CD4-positive, alpha-beta T cell treated with Interleukin-6 for 4 hours (primary cell): ENCODE measurements around the gene CANT1.
"Not testable (repeated sequence)": the region's sequence is repeated elsewhere in the genome, so short reads cannot be mapped to it uniquely, and the experiment has no call there.

Source experiments
- DNase-seq: peaks from one replicate; pipeline ENCODE4 v3.0.0-alpha.2; 2020; ENCODE audit warnings: mixed read lengths

The CANT1 gene

DNA sequence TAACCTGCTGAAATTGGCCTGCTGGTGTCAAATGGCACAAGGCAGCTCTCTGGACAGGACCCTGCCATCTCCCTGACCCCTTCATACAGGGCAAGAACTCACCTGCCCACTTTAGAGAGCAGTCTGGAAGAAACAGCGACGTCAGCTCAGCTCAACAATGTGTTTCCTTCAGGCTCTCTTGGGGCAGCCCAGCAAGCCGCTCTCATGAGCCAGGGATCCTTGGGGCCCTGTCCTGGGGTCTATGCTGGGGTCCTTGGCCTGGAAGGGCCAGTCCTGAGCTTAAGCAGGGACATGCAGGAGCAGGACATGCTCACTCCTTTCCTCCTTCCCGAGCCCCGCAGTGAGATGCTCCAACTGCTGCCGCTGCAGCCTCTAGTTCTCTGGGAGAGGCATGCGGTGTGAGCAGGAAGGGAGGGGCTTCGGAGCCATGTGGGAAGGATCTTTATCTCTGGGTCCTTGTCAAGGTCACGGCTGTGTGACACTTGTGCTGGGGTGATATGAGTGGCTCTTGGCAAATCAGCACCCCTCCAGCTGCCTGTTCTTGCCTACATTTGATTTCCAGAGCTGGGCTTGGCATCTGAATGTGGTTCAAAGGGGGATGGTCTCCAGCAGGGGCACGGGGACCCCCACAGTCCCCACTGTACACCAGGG lies 17.8 kb upstream of the CANT1 start:
- no peak for DNase-seq

DNA sequence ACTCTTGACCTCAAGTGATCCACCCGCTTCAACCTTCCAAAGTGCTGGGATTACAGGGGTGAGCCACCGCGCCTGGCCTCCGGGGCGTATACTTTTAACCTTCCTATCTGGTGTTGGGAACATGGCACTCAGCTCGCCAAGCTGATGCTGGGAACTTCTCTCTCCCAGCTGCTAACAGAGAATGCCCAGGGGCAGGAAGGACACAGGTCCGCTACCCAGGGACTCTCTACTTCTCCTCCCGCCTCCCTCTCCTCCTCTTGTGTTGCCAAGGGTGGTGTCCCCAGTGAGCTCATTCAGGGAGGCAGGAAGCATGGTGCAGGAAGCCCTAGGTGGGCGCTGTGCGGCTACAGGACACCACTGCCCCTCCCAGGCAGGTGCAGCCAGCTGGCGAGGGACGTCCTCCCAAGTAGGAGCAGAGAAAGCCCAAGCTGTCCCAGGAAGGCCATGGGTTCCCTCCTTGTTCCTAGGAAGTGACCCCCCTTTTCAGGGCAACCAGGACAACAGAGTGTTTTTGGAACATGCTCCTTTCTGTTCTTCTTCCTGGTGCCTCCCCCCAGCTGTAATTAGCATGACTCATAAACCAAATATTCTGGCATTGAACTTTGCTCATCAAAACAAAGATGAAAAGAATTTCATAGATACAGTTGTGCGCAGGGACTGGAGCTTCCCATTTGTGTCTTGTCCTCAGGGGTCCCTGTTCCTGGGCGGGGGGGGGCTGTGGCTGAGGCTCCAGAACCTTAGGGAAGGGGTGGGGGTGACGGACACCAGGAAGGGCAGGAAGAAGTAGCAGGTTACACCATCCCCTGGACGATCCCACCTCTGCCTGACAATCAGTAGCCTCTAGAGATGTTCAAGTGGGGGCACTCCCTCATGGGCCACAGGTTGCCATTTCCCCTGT lies 17.1 kb upstream of the CANT1 start:
- DNase-seq: no peak

DNA sequence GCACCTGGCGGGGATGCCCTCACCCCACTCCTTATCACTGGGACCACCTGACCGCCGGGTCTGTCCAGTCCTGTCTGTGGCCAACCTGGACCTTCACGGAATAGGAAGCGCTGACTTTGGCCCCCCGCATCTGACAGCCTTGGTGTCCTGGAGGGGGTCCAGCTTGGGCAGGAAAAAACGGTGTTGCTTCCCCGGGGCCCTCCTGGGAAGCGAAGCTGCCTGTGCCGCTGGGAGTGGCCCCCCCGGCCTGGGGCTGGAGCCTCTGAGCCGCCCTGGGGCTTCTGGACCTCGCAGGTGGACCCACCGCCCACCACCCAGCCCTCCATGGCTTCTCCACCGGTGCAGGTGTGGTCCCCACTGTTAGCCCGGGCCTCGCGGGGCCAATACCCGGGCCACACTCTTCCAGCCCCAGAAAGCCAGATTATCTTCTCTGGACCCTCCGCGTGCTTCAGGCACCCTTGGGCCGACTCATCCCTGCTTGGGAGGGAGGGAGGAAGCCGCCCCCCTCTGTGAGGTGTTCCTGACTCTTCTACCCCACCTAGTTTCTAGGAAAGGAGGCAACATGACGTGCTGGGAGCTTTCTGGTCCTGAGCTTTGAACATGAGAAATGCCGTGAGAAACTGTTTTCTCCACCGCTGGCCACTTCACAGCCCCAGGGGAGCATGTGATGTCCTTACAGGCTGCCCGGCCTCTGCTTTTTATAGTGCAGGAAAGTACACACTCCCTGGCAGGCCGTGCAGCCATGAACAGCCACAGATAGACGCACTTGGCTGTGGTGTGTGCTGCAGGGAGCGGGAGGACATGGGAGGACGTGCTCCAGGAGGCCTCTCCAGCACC lies 15.6 kb upstream of the CANT1 start:
- DNase-seq: no peak

DNA sequence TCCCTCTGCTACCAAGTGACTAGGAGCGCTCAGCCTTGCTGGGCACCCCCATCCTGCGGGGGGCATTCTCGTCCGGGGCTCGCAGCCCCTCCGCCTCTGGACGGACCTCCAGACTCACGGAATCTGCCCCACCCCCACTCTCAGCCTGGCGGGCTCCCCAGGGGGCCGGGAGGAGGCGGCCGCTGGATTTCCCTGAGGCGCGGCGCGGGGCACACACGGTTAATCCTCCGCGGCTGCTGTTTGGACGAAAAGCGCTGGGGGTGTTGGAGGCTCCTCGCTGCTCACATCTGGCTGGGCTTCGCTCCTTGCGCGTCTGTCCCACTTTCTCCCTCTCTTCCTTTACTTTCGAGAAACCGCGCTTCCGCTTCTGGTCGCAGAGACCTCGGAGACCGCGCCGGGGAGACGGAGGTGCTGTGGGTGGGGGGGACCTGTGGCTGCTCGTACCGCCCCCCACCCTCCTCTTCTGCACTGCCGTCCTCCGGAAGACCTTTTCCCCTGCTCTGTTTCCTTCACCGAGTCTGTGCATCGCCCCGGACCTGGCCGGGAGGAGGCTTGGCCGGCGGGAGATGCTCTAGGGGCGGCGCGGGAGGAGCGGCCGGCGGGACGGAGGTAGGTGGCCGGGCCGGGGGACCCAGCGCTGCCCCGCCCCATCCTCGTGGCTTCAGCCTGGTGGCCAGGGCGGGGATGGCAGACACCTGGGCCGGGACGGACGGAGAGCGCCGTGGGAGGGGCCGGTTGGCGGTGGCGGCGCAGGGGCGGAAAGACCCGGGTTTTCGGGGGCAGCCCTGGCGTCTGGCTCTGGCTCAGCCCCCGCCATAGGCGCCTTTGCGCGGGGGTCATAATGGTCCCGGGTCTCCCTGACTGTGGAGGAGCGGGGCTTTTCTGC lies 14.6 kb upstream of the CANT1 start, which contains the start of gene C1QTNF1:
C1QTNF1 (plus strand) TSS at position 284 of the 886 bp plus-strand sequence. CDS start 19,800 bp downstream, outside the sequence.
- peak; percentile 47 for DNase-seq

DNA sequence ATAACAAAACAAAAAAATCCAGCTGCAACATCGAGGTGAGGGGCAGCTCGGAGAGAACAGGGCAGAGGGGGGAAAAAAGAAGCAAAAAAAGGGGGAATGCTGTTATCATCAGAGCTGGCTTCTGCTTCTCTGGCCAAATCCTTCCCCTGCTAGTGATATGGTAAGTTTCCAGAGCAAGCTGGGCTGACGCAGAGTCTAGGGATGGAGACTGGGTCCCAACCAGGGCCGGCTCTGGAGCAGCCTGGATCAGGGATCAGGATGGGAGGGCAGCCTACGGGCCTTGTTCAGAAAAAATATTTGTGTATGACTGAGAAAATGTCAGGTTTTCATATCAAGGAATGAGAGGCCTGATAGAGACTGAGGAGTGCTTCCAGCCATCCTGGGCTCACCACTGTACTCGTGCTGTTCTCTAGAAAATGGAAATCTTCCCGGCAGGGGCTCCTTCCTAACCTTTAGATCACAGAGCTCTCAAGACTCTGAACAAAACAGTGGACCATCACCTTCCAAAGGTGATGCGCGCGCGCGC lies 13.7 kb upstream of the CANT1 start:
- DNase-seq: no peak

DNA sequence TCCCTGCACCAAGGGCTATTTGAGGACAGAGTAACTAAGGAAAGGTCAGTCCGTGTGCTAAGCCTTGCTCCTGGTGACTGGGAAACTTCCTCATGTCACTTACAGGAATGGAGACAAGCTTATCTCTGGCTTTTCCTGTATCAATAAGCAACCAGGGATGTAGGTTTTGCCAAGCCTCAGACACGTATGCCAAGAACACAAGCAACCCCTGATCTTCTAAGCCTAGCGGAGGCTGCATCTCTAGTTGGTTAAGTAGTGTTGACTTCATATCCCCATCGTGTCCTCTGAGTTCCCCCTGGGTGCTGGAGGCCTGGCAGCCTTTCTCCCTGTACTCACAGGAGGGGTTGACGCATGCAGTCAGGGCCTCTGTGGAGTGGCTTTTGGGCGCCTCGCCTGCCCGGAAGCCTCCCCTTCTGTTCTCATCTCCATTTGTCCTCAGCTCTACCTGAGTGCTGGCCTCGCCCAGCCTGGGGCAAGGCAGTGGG lies 13.0 kb upstream of the CANT1 start:
- no peak for DNase-seq

DNA sequence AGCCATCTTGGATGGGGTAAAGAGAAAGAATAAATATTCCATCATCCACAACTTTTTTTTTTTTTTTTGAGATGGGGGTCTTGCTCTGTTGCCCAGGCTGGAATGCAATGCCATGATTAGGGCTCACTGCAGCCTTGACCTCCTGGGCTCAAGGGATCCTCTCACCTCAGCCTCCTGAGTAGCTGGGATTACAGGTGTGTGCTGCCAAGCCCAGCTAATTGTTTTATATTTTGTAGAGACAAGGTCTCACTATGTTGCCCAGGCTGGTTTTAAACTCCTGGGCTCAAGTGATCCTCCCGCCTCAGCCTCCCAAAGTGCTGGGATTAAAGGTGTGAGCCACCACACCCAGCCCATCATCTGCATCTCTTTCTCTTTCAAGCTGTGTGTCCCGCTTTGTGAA lies 12.4 kb upstream of the CANT1 start:
- DNase-seq: not testable (repeated sequence)

DNA sequence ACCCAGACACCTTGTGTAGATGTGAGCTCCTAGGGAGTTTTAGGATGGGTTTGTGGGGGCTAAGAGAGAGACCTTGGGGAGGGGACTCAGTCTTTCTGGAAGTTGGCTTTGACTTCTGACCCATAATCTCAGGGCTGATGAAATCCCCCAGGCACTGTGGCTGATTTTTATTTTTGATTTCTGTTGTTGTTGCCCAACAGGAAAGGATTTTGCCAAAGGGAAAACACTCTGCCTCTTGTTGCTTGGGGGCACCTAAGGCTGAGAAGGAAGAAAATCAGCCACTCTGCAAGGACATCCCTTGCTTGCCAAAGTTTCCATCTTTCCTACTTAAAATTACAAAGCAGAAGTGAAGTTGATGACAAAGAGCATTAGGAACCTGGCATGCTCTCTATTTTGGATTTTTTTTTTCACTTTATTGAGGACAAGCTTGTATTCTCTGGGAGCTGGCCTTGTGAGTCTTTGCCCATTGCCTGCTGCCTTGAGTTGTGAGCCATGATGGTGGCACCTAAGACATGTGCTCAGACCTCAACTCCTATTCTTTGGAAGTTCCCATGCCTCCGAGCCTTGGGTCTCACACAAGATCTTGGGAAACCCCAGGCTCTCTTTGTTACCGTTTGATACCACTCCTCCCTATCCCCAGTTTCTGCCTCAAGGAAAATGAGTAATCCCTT lies 11.2 kb upstream of the CANT1 start:
- DNase-seq: no peak

DNA sequence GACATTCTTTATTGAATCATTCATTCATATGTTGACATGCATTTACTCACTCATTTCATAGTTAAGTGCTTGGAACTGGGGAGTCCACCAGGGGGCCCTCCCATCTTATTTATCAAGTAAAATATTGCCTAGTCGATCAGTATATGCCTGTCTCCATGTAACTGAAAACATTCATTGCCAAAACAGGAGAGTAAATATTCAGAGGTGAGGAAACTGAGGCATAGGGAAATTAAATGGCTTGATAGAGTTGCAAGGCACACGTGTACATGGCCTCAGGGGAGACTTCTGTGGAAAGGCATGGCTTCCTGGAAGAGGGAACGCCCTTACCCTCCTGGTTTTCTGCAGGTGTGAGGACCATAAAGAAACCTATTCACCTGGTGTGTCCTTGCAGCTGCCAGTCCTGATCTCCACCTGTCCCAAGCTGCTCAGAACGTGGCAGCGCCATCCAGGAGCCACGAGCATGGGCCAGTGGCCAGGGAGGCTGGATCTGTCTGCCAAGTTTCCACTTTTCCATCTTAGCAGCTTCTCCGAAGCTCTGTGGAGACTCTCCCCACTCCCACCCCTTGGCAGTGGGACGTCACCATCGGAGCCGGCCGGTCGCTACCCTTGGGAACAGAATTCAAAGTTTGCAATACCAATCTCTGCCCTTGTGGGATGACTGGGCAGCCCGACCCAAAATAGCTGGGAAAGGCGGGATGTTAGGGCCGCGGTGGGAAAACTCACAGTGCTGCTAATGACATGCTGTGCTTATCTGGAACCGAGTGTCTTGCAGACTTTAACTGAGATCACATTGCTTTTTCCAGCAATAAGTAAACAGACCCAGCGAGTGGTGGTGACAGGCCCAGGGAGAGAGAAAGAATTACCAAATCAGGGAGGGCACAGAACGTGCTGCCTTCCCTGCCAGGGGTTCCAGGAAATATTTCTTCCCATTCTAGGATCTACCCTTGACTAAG lies 10.3 kb upstream of the CANT1 start:
- DNase-seq: peak; percentile 64

DNA sequence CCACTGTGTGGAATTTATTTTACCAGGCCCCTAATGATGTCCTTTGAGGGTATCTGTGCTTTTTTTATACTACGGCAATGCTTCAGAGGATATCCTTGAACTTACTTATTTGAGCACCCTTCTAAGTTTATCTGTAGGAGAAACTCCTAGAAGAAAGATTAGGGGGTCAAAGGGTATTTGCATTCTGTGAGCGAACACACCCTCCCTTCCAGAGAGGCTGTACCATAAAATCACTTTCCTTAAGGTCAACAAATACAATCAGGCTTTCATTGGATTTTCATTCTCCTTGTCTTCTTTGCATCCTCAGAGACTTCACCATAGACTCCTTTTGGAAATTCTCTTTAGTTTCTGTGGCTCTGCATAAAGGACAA lies 9.7 kb upstream of the CANT1 start:
- no peak for DNase-seq

DNA sequence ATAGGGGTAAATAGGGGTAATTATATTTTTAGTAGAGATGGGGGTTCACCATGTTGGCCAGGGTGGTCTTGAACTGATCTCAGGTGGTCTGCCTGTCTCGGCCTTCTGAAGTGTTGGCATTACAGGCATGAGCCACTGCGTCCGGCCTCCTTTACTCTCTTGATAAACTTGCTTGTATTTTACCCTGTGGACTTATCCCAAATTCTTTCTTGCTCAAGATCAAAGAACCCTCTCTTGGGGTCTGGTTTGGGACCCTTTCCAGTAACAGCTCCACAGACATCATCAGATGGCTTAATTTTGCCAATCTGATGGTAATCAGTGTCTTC lies 8.8 kb upstream of the CANT1 start:
- DNase-seq: no peak

DNA sequence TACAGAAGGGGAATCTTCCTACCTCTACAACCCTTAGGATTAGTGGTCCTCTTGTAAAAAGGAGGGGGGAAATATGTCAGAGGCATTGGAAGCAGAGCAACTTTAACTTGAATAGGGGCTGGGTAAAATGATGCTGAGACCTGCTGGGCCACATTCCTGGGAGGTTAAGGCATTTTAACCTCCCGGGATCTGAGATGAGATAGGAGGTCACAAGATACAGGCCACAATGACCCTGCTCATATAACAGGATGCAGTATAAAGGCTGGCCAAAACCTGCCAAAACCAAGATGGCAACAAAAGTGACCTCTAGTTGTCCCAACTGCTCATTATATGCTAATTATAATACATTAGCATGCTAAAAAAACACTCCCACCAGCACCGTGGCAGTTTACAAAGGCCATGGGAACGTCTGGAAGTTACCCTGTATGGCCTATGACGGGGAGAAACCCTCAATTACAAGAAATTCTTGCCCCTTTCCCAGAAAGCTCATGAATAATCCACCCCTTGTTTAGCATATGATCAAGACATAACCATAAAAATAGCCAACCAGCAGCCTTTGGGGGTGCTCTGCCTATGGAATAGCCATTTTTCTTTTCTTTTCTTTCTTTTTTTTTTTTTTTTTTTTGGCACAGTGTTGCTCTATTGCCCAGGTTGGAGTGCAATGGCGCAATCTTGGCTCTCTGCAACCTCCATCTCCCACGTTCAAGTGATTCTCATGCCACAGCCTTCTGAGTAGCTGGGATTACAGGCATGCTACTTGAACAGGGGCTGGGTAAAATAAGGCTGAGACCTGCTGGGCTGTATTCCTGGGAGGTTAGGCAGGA lies 8.2 kb upstream of the CANT1 start:
- no peak for DNase-seq

DNA sequence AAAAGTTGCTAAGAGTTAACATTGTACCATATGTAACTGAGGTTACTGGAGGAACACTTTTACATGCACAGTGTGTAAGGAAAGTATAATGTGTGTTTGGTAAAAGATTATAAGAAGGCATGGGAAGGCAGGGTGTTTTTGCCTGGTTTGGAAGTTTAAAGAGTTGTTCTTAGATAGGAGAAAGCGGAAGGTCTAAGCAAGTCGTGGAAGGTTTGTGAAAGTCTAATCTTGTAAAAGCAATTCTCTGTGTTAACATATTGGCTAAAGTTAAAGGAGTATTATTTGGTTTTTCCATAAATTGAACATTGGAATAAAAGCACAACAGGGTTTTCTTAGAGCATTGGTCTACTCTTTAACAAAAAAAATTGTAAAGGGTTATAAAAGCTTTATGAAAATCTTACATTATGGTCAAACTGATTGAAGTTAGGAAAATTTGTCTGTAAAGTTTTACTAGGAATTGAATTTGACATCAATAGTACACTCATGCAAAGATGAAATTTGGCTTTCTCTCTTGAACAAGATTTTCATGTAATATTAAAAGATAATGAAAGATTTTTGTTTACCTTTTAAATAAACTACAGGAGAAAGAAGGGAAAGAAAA lies 4.7 kb upstream of the CANT1 start:
- no peak for DNase-seq

DNA sequence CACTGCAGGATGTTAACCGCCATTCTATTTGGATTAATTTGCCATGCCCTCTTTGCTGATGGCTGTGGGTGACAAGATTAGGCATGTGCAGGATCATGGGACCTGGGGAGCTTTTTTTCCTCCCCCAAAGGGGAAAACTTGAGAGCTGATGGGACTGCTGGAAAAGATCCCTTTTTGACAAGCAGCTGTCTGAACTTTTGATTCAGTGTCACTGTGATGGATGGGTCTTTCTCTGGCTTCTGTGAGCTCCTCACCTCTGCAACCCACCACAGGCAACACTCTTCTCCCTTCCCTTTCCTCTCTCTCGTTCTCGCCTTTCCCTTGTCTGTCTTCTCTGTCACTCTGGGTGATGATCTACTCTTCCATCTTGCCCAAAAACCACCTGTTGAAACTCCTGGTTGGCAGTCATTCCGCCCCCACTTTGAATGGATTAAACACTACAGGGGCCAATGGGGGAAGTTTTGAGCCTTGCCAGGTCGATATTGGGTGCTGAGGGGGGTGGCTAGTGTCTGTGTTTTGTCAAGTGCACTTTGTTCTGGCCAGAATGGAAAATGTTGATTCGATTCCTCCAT lies 3.1 kb upstream of the CANT1 start:
- DNase-seq: no peak

DNA sequence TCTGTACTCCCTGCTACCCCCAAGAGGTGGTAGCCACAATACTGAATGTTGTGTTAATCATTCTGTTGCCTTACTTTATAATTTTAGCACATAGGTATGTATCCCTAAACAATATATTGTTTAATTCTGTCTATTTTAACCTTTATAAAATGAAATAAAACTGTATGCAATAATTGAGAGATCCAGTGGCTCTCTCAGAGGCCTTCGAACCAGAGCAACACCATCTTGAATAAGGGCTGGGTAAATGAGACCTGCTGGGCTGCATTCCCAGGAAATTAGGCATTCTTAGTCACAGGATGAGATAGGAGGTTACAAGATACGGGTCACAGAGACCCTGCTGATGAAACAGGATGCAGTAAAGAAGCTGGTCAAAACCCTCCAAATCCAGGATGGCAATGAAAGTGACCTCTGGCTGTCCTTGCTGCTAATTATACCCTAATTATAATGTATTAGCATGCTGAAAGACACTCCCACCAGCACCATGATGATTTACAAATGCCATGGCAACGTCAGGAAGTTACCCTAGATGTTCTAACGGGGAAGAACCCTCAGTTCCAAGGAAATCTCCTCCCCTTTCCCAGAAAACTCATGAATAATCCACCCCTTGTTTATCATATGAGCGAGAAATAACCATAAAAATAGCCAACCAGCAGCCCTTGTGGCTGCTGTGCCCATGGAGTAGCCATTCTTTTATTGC lies 2.0 kb upstream of the CANT1 start:
- no peak for DNase-seq

DNA sequence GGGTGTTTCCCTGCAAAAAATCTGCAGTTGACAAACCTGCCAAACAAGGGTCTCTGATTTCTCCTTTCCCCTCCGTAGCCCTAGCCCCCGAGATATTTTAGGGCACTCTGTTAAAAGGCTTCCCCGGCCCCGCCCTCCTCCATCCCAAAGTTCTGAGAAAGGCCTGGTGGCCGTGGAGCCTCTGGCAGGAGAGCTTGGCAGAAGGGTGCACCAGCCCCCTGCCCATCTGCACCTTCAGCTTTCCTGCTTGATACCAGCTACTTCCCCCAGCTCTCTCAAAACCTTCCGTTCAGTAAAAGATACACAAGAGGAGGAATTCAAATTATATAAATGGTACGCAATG lies 711 bp upstream of the CANT1 start:
- no peak for DNase-seq

DNA sequence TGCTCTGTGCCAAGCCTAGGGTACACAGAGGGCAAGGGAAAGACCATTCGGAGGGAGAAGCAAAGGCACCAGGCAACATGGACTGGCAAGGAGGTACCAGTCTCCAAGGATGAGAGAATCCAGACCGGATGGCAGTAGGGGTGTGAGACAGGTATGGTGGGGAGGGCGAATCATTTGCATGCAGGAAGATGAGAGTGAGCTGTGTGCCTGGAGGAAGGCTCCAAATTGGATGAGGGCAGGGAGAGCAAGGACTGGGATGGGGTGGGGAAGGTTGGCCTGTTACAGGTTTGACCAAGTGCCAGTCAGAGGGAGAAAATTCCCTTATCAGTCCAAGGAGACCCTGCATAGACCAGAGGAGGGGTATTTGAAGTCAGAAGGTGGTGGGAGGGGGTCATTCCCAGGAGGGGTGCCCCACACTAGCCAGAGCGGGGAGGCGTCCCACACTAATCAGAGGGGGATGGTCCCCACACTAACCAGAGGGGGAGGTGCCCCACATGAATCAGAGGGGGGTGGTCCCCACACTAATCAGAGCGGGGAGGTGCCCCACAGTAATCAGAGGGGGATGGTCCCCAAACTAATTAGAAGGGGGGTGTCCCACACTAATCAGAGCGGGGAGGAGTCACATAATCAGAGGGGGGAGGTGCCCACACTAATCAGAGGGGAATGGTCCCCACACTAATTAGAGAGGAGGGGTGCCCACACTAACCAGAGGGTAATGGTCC lies 737 bp downstream of the CANT1 start:
- DNase-seq: no peak
